H54 (cell line): ENCODE results near the gene NYAP2.

Experiments
- DNase-seq: peaks from one replicate; pipeline ENCODE4 v3.0.0; 2011; ENCODE audit warnings: low spot score, mixed read lengths; ENCODE audit not compliant: insufficient read length
- FAIRE-seq: peaks from 3 replicates; lab custom pipeline; 2011; peaks lifted over from hg19 to GRCh38; lab: Jason Lieb, UNC
- POLR2A ChIP-seq: IDR thresholded peaks from 2 replicates; pipeline ENCODE4 v1.6.1; 2011; ENCODE audit warnings: low read depth, mild to moderate bottlenecking, low read length

Gene NYAP2

GRCh38 chr2:225414902-225415301 is 15.4 kb downstream of the NYAP2 start:
- no peak for FAIRE-seq
- no peak for DNase-seq
- TF ChIP-seq POLR2A, result no peak

- FAIRE-seq (no peak), DNase-seq (no peak)
- no peak for TF ChIP-seq POLR2A
Observed at GRCh38 chr2:225415341-225415740, 15.8 kb downstream of the NYAP2 start.

GRCh38 chr2:225415792-225416191 is 16.3 kb downstream of the NYAP2 start:
- FAIRE-seq, result no peak
- TF ChIP-seq POLR2A, result no peak
- DNase-seq, result no peak

- no peak for DNase-seq
- no peak for TF ChIP-seq POLR2A
- FAIRE-seq, result no peak
Observed at GRCh38 chr2:225416616-225417367, 17.3 kb downstream of the NYAP2 start.

DNA sequence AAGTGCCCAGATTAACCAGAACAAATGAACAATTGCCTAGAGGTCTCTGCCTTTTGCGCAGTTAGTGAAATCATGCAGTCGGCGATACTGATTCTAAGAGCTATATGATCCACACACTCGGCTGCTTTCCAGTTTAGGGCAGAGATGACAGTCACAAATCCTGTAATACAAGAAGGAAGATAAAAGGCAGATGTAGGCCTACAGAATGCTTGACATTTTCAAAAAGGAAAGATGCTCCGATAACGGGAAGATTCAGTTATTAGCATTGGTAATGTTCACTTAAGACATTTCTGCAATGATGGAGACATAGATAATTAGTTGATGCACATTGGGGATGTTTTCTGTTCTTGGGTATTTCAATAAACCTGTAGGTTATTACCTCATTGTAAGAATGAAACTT is 19.5 kb downstream of the NYAP2 start:
- FAIRE-seq, result no peak

DNA sequence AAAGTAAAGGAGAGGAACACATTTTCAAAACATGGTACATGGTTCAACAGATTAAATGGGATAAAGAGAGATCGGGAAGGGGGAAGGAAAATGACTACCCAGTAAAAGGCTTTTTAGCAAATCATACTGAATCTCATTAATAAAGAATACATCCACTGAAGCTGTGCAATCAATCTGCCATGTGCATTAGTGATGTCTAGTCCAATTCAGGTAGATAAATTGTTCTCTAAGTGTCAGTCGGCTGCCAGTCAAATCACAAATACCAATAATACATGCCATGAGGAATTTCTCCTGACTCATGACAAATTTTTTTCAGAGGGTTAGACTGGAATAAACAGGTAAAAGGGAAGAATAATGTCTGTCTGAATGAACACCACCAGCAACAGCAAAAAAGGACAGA is 22.6 kb downstream of the NYAP2 start:
- no peak for FAIRE-seq
- no peak for TF ChIP-seq POLR2A

More for the DNA sequence above, 19.5 kb downstream of the NYAP2 start:
- no peak for TF ChIP-seq POLR2A
- no peak for DNase-seq

GRCh38 chr2:225425284-225425683 is 25.8 kb downstream of the NYAP2 start:
- FAIRE-seq (no peak), DNase-seq (no peak)

More for the DNA sequence above, 22.6 kb downstream of the NYAP2 start:
- DNase-seq, result no peak

DNA sequence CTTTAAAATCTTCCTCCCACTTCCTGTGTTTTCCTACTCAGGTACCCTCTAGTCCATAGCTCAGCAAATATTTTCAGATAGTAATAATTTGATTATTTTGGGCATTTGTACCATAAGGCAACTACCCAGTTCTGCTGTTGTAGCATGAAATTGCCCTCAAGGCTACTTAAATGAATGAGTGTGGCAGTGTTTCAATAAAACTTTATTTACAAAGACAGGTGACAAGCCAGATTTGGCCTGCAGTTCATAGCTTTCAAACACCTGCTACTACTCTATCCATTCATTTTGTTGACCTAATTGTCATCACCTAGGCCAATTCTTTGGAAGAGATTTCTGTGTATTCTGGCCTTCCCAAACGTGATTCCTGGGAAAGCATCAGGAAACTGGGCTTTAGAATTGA is 28.9 kb downstream of the NYAP2 start:
- DNase-seq (no peak), FAIRE-seq (no peak)
- no peak for TF ChIP-seq POLR2A

More at GRCh38 chr2:225425284-225425683, 25.8 kb downstream of the NYAP2 start:
- TF ChIP-seq POLR2A, result no peak

DNA sequence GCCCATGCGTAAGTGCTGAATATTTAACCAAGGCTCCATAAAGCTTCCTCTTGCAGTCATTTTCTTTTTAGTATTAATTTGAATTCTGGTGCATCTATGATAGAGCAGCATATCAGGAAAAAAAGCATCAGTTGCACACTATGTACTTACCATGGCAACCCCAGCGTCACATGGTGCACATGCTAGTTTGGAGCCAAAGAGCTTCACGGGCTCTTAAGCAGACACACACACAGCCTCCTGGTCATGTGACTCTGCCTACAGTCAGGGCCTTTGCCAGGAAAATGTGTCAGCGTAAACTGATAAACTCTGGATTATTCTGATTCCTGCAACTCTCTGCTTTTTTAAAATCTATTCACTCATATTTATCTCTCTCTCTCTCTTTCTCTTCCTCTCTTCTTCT is 30.2 kb downstream of the NYAP2 start:
- DNase-seq, result no peak
- no peak for TF ChIP-seq POLR2A
- no peak for FAIRE-seq

DNA sequence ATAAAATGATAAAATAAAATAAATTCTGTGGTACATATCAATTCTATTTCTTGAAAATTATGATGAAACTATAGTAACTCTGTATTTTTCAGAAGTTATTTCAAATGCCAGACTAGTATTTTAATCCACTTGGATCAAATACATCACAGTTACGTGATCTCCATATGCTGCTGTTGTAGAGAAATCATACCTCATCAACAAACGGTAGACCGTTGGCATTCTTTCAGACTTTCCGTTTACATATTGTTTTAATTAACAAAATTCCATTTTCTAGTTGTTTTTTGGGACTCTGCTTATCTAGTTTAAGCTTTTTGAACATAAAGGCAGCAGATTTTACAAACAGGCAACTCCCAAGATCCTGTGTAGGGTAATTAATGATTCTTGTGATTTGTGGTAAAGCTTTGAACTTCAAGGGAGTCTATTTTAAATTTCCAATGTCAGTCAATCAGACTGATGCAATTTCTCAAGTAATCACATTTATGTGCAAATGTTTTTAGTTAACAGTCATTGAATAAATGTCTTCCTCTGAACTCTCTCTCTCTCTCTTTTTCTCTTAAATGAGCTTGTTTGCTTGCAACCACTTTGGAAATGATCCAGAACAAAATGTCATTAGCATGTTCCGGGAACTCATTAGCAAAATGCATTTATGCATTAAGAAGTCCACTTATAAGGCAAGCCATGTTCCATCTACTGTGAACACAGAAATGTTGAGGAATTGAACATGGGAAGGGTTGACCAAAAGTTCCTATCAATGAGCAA is 31.8 kb downstream of the NYAP2 start:
- DNase-seq (no peak), FAIRE-seq (no peak)
- TF ChIP-seq POLR2A, result no peak

DNA sequence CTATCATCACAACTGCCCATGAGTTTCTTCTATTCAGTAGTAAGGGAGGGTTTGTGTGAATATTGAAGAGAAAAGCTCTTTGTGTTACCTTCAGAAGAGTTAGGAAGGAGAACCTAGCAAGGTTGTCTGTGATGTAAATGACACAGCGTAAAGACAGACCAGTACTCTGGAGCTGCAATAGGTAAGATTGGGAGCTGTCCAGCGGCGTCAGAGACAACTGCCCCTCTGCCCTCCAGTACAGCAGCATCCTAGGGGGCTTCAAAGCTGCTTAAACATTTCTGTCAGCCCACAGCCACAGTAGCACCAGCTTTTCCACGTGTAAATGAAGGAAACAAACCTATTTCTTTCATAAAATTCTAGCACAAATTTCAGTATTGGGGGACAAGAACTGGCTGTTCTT is 34.5 kb downstream of the NYAP2 start:
- DNase-seq (no peak), FAIRE-seq (no peak)
- TF ChIP-seq POLR2A, result no peak

DNA sequence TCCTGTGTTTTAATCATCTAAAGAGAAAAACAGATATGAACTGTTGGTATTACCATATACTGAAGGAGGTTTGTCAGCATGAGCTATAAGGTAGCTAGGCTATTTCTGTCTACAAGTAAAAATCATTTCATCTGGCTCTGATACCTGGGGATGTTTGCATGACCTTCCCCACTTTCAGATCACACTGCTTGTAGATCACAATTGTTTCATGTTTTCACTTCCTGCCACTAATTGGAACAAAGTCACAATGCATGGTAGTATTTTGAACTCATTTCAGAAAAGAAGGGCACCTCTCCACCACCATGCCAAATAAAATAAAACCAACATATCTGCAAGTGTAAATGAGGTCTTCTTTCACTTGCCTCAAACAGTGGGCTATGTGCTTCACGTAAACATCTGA is 37.8 kb downstream of the NYAP2 start:
- no peak for TF ChIP-seq POLR2A
- DNase-seq (no peak), FAIRE-seq (no peak)

- FAIRE-seq (no peak), DNase-seq (no peak)
- TF ChIP-seq POLR2A, result no peak
Observed at GRCh38 chr2:225438248-225438647, 38.7 kb downstream of the NYAP2 start.

- no peak for DNase-seq
- FAIRE-seq, result no peak
Observed at GRCh38 chr2:225452677-225453076, 53.2 kb downstream of the NYAP2 start.

More at GRCh38 chr2:225452677-225453076, 53.2 kb downstream of the NYAP2 start:
- TF ChIP-seq POLR2A, result no peak
